Endothelial cell of hepatic sinusoid (primary cell): Measurements from ENCODE around the gene EFNB3.

Experiments used
- in situ Hi-C: cut with HindIII; loops from 2 replicates; pipeline ENCODE4 v1.10.0; 2017; ENCODE audit warnings: low sequenced_read_pairs

The EFNB3 gene

GRCh38 chr17:7704601-7705268 is at the start of gene EFNB3:
TSS of gene EFNB3 (plus strand) at chr17:7705202. CDS start at chr17:7705599, 397 bp downstream.
- in situ Hi-C loops, result no loop called here

- in situ Hi-C loops, result no loop called here
Observed at GRCh38 chr17:7655541-7655840, 49.5 kb upstream of the EFNB3 start.

GRCh38 chr17:7656958-7657609 is 47.9 kb upstream of the EFNB3 start:
- in situ Hi-C loops, result no loop called here

GRCh38 chr17:7667656-7668406 is 37.2 kb upstream of the EFNB3 start:
- in situ Hi-C loops, result no loop called here

GRCh38 chr17:7668482-7668881 is 36.5 kb upstream of the EFNB3 start:
- in situ Hi-C loops, result no loop called here

- in situ Hi-C loops, result no loop called here
Observed at GRCh38 chr17:7673239-7673638, 31.8 kb upstream of the EFNB3 start.

- in situ Hi-C loops, result no loop called here
Observed at GRCh38 chr17:7674934-7675333, 30.1 kb upstream of the EFNB3 start.

- in situ Hi-C loops, result no loop called here
Observed at GRCh38 chr17:7676533-7676932, 28.5 kb upstream of the EFNB3 start.

- in situ Hi-C loops, result no loop called here
Observed at GRCh38 chr17:7677388-7678067, 27.5 kb upstream of the EFNB3 start.

- in situ Hi-C loops, result no loop called here
Observed at GRCh38 chr17:7684851-7685532, 20.0 kb upstream of the EFNB3 start.

- in situ Hi-C loops, result no loop called here
Observed at GRCh38 chr17:7685533-7686221, 19.3 kb upstream of the EFNB3 start.

GRCh38 chr17:7686222-7687071 is 18.6 kb upstream of the EFNB3 start:
- in situ Hi-C loops, result no loop called here

- in situ Hi-C loops, result no loop called here
Observed at GRCh38 chr17:7687072-7687907, 17.7 kb upstream of the EFNB3 start, which contains the start of gene TP53. TSS of gene TP53 (minus strand) at chr17:7687490. CDS start at chr17:7676594, 10,896 bp downstream.

- in situ Hi-C loops, result no loop called here
Observed at GRCh38 chr17:7687908-7688807, 16.8 kb upstream of the EFNB3 start, which contains the start of gene WRAP53. TSS of gene WRAP53 (plus strand) at chr17:7688477. CDS start at chr17:7688649, 172 bp downstream.

- in situ Hi-C loops, result no loop called here
Observed at GRCh38 chr17:7688808-7689316, 16.1 kb upstream of the EFNB3 start.

- in situ Hi-C loops, result no loop called here
Observed at GRCh38 chr17:7695586-7695985, 9.4 kb upstream of the EFNB3 start.
